ENCODE measurements around the gene ATOH8.

GRCh38 chr2:85795331-85796045 is 41.7 kb downstream of the ATOH8 start:
- TF ChIP-seq EZH2 (IDR thresholded peaks at IDR 0.05) (no peak), POLR2AphosphoS5 (IDR thresholded peaks at IDR 0.05; ENCODE audit: borderline replicate concordance, low read depth, low read length) (no peak), FOXP2 (optimal IDR thresholded peaks at IDR 0.05; ENCODE audit: control extremely low read depth, extremely low read length, insufficient read depth) (no peak)

Measured in SK-N-MC (cell line).